ENCODE results near the gene FICD.

FICD gene

GRCh38 chr12:108566452-108566851, 51.4 kb downstream of the FICD start:
- no peak for DNase-seq (ENCODE audit: low read depth in 2 of 2)

- DNase-seq (ENCODE audit: low read depth in 2 of 2): no peak
These were observed 52.6 kb downstream of the FICD start for GRCh38 chr12:108567406-108568337.

DNA sequence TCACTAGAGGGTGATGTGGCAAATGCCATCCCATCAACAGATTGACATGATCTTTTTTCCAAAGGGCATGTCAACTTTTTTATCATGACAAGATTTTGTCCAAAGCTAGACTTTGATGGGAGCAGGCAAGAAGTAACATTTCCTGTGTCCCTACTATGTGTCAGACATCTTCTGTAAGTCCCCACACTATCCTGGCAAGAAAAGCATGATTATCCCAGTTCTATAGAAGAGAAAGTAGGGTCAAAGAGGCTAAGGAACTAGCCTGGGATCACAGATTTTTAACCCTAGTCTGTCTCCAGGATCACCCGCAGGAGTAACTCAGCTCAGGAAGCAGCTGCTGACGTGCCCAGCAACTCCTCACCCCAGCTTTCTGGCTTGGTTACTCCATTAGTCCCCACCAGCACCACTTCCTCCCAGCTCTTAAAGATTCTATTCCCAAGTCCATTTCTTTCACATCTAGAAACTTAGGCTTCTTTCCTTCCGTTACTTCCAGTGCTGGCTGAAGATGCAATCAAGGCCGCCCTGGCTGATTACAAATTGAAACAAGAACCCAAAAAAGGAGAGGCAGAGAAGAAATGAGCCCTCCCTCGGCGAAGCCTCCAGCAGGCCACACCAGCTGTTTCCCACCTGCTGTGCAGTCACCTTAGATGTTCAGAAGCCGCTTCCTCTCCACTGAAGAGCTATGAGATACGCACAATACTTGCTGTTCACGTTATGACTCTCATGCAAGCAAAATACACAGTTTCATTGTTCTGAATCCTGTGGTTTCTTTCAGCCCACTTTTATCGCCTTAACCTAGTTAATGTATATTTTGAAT, 53.5 kb downstream of the FICD start:
- peak; percentile 41 to 59 for DNase-seq (ENCODE audit: low read depth in 2 of 2)
